Measurements from ENCODE around the gene ZRANB1.

DNA sequence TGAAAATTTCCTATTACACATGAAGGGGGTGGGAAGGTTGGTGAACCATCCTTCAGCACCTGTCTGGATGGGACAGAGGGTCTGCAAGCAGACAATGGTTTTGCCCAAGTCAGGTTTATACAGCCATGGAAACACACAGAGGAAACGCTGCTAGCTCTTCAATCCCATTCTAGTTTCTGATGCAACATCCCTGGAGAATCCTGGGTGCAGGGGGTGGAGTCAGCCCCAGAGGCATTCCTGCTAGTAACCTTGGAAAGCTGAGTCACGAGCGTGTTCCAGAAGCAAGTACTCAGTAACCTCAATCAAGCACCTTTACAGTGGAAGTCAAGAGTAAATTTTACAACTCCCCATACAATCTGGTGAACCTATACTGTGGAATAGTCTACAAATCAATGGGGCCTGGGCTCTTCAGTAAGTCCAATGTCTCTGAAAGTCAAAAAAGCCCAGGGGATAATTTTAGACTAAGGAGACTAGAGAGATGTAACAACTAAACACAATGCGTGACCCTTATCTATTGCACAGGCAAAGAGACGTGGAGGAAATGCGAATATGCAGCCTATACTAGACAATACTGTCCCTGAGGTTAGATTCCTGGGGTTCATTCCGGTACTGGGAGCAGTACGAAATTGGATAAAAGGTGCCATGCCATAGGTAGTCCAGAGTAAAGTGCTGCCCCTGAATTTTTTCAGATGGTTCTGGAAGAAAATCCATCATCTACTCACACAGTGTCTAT lies 95.4 kb downstream of the ZRANB1 start:
- peak in 1 of 3 donors; percentile 12 for TF ChIP-seq POLR2AphosphoS5 (IDR thresholded peaks at IDR 0.05)
- TF ChIP-seq, protein P1, sequence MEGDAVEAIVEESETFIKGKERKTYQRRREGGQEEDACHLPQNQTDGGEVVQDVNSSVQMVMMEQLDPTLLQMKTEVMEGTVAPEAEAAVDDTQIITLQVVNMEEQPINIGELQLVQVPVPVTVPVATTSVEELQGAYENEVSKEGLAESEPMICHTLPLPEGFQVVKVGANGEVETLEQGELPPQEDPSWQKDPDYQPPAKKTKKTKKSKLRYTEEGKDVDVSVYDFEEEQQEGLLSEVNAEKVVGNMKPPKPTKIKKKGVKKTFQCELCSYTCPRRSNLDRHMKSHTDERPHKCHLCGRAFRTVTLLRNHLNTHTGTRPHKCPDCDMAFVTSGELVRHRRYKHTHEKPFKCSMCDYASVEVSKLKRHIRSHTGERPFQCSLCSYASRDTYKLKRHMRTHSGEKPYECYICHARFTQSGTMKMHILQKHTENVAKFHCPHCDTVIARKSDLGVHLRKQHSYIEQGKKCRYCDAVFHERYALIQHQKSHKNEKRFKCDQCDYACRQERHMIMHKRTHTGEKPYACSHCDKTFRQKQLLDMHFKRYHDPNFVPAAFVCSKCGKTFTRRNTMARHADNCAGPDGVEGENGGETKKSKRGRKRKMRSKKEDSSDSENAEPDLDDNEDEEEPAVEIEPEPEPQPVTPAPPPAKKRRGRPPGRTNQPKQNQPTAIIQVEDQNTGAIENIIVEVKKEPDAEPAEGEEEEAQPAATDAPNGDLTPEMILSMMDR (IDR thresholded peaks at IDR 0.05), result no peak
